GM18873 (cell line): ENCODE measurements around the gene CCPG1.

Source experiments
- ATAC-seq: cut with Tn5 transposase; IDR thresholded peaks from one replicate; pipeline ENCODE4 v1.9.1; 2021; ENCODE audit warnings: mild to moderate bottlenecking, moderate library complexity, moderate number of reproducible peaks; ENCODE audit not compliant: unreplicated experiment, low FRiP score

Gene CCPG1

DNA sequence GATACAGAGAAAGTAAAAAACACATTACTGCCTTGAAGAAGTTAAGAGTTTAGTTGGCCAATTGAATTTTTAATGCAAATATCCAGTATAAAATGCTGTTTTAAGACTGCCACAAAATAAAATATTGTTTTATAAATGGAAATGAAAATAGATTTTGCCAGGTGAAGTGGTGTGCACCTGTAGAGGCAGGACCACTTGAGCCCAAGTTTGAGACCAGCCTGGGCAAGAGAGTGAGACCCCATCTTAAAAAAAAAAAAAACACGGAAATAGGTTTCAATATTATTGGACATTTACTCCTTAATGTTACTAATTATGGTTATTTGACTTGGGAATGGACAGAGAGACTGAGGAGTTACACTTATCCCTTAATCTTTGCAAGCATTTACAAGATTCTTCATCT is 87.2 kb downstream of the CCPG1 start:
- ATAC-seq: no peak

- ATAC-seq: no peak
Observed at GRCh38 chr15:55320238-55320550, 88.0 kb downstream of the CCPG1 start.

- no peak for ATAC-seq
Observed at GRCh38 chr15:55319537-55320237, 88.5 kb downstream of the CCPG1 start.

- peak; percentile 90 for ATAC-seq
Observed at GRCh38 chr15:55318588-55319494, 89.3 kb downstream of the CCPG1 start, which contains the start of the genes PIGB and PIGBOS1. Gene PIGB (plus strand): TSS chr15:55319222. CDS start chr15:55319251, 29 bp downstream. Gene PIGBOS1 (minus strand): TSS chr15:55319123. CDS start chr15:55317792, 1,331 bp downstream.
